RKO (cell line): ENCODE results near the gene ADGRV1.

Experiments used
- DNase-seq: peaks from one replicate; pipeline ENCODE4 v3.0.0-alpha.2; 2016; ENCODE audit warnings: low spot score

Gene ADGRV1

DNA sequence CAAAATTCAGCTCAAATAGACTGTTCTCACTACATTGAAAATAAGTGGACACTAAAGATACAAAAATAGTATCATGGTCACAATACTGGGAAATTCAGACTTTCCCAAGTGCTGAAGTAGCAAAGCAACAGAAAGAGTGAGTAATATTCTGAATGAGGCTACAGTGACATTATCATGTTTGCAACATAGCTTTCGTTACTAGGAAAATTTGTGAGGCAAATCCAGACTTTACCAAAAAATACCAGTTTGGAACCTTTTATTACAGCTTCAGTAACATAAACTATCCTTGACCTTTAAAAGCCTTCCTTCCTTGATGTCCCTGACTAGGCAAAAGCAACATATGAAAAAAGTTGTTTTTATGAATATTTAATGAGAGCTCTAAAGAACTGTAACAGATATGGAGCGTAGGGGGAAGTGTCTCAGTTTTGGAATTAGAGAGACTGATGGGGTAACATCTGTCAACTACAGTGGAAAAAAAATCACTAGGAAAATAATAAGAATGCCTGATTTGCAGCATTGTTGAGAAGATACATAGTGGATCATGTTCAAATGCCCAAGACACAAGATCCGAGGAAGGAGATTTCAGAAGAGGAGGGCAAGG lies 312.9 kb downstream of the ADGRV1 start:
- no peak for DNase-seq

DNA sequence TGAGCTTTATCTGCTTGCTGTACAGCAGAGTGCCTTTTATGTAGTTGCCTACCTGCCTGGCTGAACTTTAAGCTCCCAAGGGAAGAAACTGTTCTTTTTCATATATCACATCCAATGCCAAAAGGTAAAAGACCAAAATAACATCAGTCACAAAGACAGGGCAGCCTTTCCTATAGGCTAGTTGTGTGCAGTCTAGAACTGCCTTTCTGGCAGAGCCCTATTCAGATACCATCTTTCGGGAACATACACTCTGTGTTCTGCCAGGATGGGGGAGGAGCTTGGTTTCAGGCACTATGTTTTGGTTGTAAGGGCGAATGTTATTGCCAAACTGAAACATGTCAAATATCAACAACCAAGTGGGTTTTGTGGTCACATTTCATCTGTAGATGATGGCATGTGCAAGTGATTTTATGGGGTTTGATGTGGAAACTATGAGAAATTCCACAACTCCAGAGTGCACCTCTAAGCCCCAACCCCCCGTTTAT lies 314.5 kb downstream of the ADGRV1 start:
- DNase-seq, result no peak

GRCh38 chr5:90874066-90874465 lies 315.5 kb downstream of the ADGRV1 start:
- no peak for DNase-seq

DNA sequence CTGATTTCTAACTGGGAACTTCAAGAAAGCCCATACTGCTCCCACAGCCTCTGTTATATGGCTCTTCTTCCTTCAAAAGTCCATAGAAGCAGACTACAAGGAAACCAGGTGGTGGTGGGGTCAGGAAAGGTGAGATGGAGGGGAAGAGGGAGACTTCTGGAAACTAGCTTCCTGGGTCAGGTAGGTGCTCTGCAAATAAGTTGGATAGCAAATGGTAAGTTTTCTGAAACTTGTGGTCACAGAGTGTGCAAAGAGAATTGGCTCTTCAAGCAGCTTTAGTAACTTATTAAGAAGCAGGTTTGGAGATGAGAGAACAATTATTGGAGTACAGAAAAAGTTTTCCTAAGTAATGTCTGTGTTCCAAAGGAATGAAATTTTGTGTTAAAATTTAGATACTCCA lies 316.9 kb downstream of the ADGRV1 start:
- no peak for DNase-seq

GRCh38 chr5:90876366-90876765 lies 317.8 kb downstream of the ADGRV1 start:
- DNase-seq, result no peak

DNA sequence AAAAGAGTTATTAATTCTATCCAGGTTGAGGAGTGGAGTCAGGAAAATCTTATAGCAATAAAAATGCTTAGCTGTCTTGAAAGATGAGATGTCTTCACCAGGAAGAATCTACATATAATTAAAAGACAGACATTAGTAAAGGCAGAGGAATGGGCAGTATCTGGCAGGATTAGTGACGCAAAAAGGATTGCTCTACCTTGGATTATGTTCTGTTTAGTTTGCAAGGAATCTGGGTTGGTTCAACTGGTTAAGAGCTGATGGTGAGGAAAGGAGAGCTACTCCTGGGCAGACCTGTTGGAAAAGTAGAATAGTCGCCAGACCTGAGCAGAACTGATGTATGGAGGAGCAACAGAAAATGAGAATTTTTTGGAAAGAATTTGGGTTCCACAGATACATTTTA lies 318.5 kb downstream of the ADGRV1 start:
- DNase-seq, result no peak

GRCh38 chr5:90878081-90878480 lies 319.5 kb downstream of the ADGRV1 start:
- no peak for DNase-seq

- DNase-seq, result peak; percentile 4
Measured at GRCh38 chr5:90878549-90879196, 320.1 kb downstream of the ADGRV1 start.

DNA sequence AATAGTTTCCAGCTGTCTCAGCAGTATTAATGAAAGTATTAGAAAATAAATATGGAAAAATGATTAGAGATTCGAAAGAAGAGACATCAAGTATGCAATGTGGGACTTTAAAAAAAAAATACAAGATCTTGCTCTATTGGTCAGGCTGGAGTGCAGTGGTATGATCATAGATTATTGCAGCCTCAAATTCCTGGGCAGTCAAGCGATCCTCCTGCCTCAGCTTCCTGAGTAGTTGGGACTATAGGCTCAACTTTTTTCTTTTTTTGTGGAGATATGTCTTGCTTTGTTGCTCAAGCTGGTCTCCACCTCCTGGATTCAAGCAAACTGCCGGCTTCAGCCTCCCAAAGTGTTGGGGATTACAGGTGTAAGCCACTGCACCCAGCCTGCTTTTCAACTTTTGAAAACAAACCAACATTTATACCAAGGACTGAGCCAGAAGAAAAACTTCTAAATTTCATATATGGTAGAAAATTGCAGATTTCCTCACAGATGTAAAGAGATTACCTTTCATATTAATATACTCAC lies 323.1 kb downstream of the ADGRV1 start:
- no peak for DNase-seq

- DNase-seq, result no peak
Measured at GRCh38 chr5:90882448-90882847, 323.9 kb downstream of the ADGRV1 start.

GRCh38 chr5:90885180-90885868 lies 326.7 kb downstream of the ADGRV1 start:
- DNase-seq, result no peak

DNA sequence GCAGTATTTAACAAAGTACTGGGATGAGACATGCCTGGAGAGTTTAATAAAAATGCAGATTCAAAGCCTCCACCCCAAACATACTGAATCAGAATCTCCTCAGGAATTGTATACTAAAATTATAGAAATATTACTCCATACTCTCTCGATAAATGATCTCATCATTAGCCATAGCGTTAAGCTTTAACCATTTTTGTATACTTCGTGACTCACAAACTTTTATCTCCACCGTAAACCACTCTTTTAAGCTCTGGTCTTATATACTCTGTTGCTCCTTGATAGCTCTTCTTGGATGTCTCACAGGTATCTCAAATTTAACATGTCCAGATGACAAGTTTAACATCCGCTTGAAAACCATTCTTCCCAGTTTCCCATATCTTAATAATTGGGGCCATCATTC lies 327.8 kb downstream of the ADGRV1 start:
- DNase-seq, result no peak

GRCh38 chr5:90888511-90889324 lies 330.1 kb downstream of the ADGRV1 start:
- no peak for DNase-seq

DNA sequence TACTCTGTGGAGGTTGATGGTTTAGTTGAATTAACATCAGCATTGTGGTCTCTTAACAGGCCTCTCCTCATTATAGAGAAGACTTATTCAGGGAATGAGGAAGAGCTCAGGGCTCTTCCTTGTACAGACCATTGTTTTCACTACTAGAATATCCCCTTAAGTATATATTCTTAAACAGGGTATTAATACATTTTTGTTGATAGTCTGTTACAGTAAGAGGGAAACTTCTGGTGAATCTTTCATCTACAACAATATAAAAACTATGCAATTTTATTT lies 330.7 kb downstream of the ADGRV1 start:
- DNase-seq, result no peak

GRCh38 chr5:90890180-90890579 lies 331.6 kb downstream of the ADGRV1 start:
- no peak for DNase-seq

- DNase-seq, result no peak
Measured at GRCh38 chr5:90894866-90895420, 336.3 kb downstream of the ADGRV1 start.

DNA sequence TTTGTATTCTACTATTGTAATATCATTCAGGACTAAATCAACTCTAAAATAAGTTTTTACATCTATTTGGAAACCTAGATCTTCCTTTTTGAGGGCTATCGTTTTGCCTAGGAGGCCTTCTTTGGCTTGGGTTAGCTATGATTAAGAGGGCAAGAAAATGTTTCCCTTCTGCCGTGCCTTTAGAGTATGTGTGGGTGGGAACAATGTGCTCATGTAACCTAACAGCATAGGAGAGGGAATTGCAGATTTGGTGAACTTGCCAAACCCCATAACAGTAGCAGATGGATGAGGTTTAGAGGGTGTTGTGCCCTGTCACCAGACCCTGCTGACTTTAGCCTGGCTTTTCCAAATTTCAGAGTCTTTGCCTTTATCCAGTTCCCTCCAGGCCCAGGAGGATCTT lies 339.0 kb downstream of the ADGRV1 start:
- DNase-seq, result no peak

GRCh38 chr5:90898326-90899013 lies 339.9 kb downstream of the ADGRV1 start:
- peak; percentile 19 for DNase-seq

- DNase-seq, result no peak
Measured at GRCh38 chr5:90899014-90899604, 340.5 kb downstream of the ADGRV1 start.

DNA sequence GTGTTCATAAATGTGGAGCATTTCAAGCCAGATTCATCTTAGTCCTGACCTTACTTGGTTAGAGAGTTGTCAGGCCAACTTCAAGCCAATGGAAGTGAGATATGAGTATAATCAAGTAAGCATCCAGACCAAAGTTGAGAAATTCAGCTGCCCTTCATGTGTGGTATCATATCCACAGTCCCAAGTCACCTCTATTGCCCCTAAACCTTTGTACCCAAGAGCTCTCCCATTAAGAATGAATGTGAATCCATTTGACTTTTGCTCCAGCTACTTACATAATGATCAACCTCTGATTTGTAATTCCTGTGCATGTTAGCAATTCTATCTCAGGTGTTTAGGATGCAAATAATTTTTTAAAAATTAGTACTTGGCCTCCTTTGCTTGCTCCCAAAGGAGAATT lies 342.7 kb downstream of the ADGRV1 start:
- no peak for DNase-seq

DNA sequence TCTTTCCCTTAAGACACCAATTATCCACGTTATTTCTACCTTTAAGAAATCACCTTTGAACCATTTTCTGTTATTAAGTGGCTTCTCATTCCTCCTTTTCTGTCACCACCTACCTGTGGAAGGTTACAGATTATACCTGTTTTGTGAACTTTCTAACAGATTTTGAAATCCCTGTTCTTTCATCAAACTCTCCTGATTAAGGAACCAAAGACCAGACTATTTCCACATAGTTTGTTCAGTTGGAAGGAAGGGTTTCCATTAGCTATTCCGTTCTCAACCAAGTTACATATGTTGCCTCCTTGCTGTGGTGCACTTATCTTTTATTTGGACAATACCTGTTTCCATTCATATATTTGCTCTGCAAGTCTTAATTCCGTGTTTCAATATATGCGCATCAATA lies 343.6 kb downstream of the ADGRV1 start:
- DNase-seq, result no peak
